Sigmoid colon (tissue), 7 donors: ENCODE results near the gene PARD3. TPM values are rescaled to one million over a fixed set of nuclear protein-coding genes. Genes with fewer than 3 reads are reported as not detected.
A peak's percentile ranks its signal among the peaks of the same experiment; 100 is the strongest.

ENCODE experiments used
- DNase-seq: peaks from one replicate; pipeline ENCODE4 v3.0.0-alpha.2; 2019
- H3K27ac ChIP-seq, 4 donors: fragments of 200-600 bp; sonication (generic); one replicate each; pipeline ENCODE4 v1.5.1; 2016 to 2019; ENCODE audit warnings: mild to moderate bottlenecking in 1 of 4
- H3K27me3 ChIP-seq, 3 donors: fragments of 200-600 bp; sonication (generic); one replicate each; pipeline ENCODE4 v1.5.1; 2019; ENCODE audit warnings: mild to moderate bottlenecking in 1 of 3
- H3K36me3 ChIP-seq, 4 donors: fragments of 200-600 bp; sonication (generic); one replicate each; pipeline ENCODE4 v1.5.1; 2016 to 2019
- H3K4me1 ChIP-seq, 4 donors: fragments of 200-600 bp; sonication (generic); one replicate each; pipeline ENCODE4 v1.5.1; 2017 to 2019
- H3K4me3 ChIP-seq, 4 donors: fragments of 200-600 bp; sonication (generic); one replicate each; pipeline ENCODE4 v1.5.1; 2017 to 2019; ENCODE audit warnings: mild to moderate bottlenecking in 2 of 4, moderate library complexity in 1 of 4
- H3K9me3 ChIP-seq, 4 donors: fragments of 200-600 bp in 3 of 4; sonication (generic) in 3 of 4; one replicate each; pipeline versions ENCODE4 v1.5.1 to v1.6.1; 2013 to 2019
- CTCF ChIP-seq, 4 experiments: fragments of 450-650 bp in 3 of 4; fragments of 200-600 bp in 1 of 4; IDR thresholded peaks; one replicate each; pipeline ENCODE4 v1.5.1; 2016 to 2019; ENCODE audit warnings: antibody characterized with exemption in 4 of 4, mild to moderate bottlenecking in 3 of 4, moderate library complexity in 2 of 4
- EP300 ChIP-seq, 4 donors: sonication (generic); formaldehyde crosslinking; IDR thresholded peaks; one replicate each; pipeline ENCODE4 v1.6.1; 2017; ENCODE audit warnings: antibody characterized with exemption in 4 of 4
- POLR2A ChIP-seq, 2 donors: fragments of 450-650 bp; IDR thresholded peaks; one replicate each; pipeline ENCODE4 v1.6.1; 2016; ENCODE audit warnings: antibody characterized with exemption in 2 of 2, mild to moderate bottlenecking in 2 of 2, moderate library complexity in 2 of 2
- POLR2AphosphoS5 ChIP-seq, 4 donors: sonication (generic); formaldehyde crosslinking; IDR thresholded peaks; one replicate each; pipeline ENCODE4 v1.6.1; 2017; ENCODE audit warnings: antibody characterized with exemption in 4 of 4
- WGBS, 2 donors: extraction: QIAGEN DNeasy Blood & Tissue Kit; methylation state at CpG; one replicate each; pipeline ENCODE4 v1.1.7; 2013; 5-methylcytosine and 5-hydroxymethylcytosine counted together
- intact Hi-C: fragments of 100-400 bp; cut with DNase I; formaldehyde crosslinking; loops from one replicate; pipeline ENCODE4 v1.15.1; 2023
- polyA plus RNA-seq, 3 donors: library from polyadenylated mRNA; stranded (reverse); fragments of 200-250 nt; gene quantifications; one replicate each; pipeline ENCODE4 v1.2.3, GENCODE V29; 2013
- total RNA-seq, 4 donors: library from RNA; depleted of rRNA; stranded (reverse); fragments of >200 nt; gene quantifications; one replicate each; pipeline ENCODE4 v1.1.0, GENCODE V29; 2016
- donor health status: healthy with polysubstance abuse.
- donor health status: Bipolar disorder and iron deficiency.
- donor health status: healthy.

The PARD3 gene
- total and polyA plus RNA-seq, 7 donors: 17.5 to 96.4 (median 75.9) TPM

GRCh38 chr10:34811126-34811967, 3.7 kb downstream of the PARD3 start:
- peaks cover 0 to 62% (median 50%) of the 10 kb centered on the region in 4 donors for H3K4me1 ChIP-seq
- intact Hi-C loops: loop anchor here (5.0 kb wide), 2 partner anchors 69 to 84 kb away; no protein-coding TSS in a partner anchor
- no peaks in the 10 kb centered on the region for H3K9me3 ChIP-seq
- no peaks in the 10 kb centered on the region for H3K27me3 ChIP-seq
- no peak for DNase-seq
- H3K27ac ChIP-seq: peak overlapping the region in 2 of 4 donors; percentile 90 to 95
- 86 to 94% methylated on average over 17 of the region's 17 CpGs for WGBS, 2 donors
- no peak overlapping the region for H3K4me3 ChIP-seq
- TF ChIP-seq POLR2A (IDR thresholded peaks at IDR 0.05): no peak
- H3K36me3 ChIP-seq: no peaks in the 10 kb centered on the region

GRCh38 chr10:34809796-34810195, 5.3 kb downstream of the PARD3 start:
- Histone ChIP-seq H3K9me3 (no peaks in the 10 kb centered on the region), H3K27me3 (no peaks in the 10 kb centered on the region), H3K4me3 (peak overlapping the region in 2 of 4 donors; percentile 25 to 31), H3K27ac (peak overlapping the region; percentile 64 to 80 (median 70)), H3K4me1 (peaks cover 0 to 52% (median 45%) of the 10 kb centered on the region in 4 donors), H3K36me3 (no peaks in the 10 kb centered on the region)
- TF ChIP-seq CTCF (IDR thresholded peaks at IDR 0.05) (no peak), POLR2A (IDR thresholded peaks at IDR 0.05) (no peak), POLR2AphosphoS5 (IDR thresholded peaks at IDR 0.05) (no peak), EP300 (IDR thresholded peaks at IDR 0.05) (no peak)
- WGBS, 2 donors: 87 to 93% methylated on average over 3 of the region's 3 CpGs
- DNase-seq: no peak
- intact Hi-C loops: loop anchor here (5.0 kb wide), 2 partner anchors 67 to 82 kb away; no protein-coding TSS in a partner anchor

GRCh38 chr10:34808801-34809745, 6.0 kb downstream of the PARD3 start:
- 44 to 47% methylated on average over 19 of the region's 19 CpGs for WGBS, 2 donors
- H3K27me3 ChIP-seq: no peaks in the 10 kb centered on the region
- H3K36me3 ChIP-seq: no peaks in the 10 kb centered on the region
- H3K4me1 ChIP-seq: peaks cover 0 to 52% (median 45%) of the 10 kb centered on the region in 4 donors
- TF ChIP-seq POLR2A (IDR thresholded peaks at IDR 0.05) (no peak), EP300 (IDR thresholded peaks at IDR 0.05) (no peak), CTCF (IDR thresholded peaks at IDR 0.05) (no peak), POLR2AphosphoS5 (IDR thresholded peaks at IDR 0.05) (peak; percentile 3 to 66 (median 50))
- H3K9me3 ChIP-seq: no peaks in the 10 kb centered on the region
- H3K4me3 ChIP-seq: peak overlapping the region in 3 of 4 donors; percentile 11 to 31 (median 25)
- H3K27ac ChIP-seq: peak overlapping the region; percentile 64 to 80 (median 70)
- peak; percentile 78 for DNase-seq
- intact Hi-C loops: no loop called here

- no peaks in the 10 kb centered on the region for H3K36me3 ChIP-seq
- H3K9me3 ChIP-seq: no peaks in the 10 kb centered on the region
- 76 to 83% methylated on average over 4 of the region's 4 CpGs for WGBS, 2 donors
- TF ChIP-seq POLR2A (IDR thresholded peaks at IDR 0.05) (no peak), POLR2AphosphoS5 (IDR thresholded peaks at IDR 0.05) (no peak), CTCF (IDR thresholded peaks at IDR 0.05) (no peak), EP300 (IDR thresholded peaks at IDR 0.05) (no peak)
- H3K4me3 ChIP-seq: no peak overlapping the region
- intact Hi-C loops: no loop called here
- peak overlapping the region; percentile 29 to 80 (median 68) for H3K27ac ChIP-seq
- H3K27me3 ChIP-seq: no peaks in the 10 kb centered on the region
- DNase-seq: no peak
- peaks cover 0 to 45% (median 40%) of the 10 kb centered on the region in 4 donors for H3K4me1 ChIP-seq
Measured at GRCh38 chr10:34808336-34808735, 6.8 kb downstream of the PARD3 start.
